Right cardiac atrium (tissue), 5 donors: ENCODE results near the gene DHX58. TPM values are rescaled to one million over a fixed set of nuclear protein-coding genes. Genes with fewer than 3 reads are reported as not detected.

Experiments
- ATAC-seq, 2 donors: fragments of 200-7000 bp; cut with Tn5 transposase; one replicate each; pipeline versions ENCODE4 v1.8.0 to v1.9.1; 2020; ENCODE audit warnings: moderate library complexity in 2 of 2, mild to moderate bottlenecking in 1 of 2
- DNase-seq, 3 donors: peaks; one replicate each; pipeline ENCODE4 v3.0.0-alpha.2; 2020
- H3K27ac ChIP-seq: one replicate; pipeline ENCODE4 v1.5.1; 2013; ENCODE audit warnings: mild to moderate bottlenecking, low read length, control low read depth, moderate library complexity
- H3K27me3 ChIP-seq: one replicate; pipeline ENCODE4 v1.6.1; 2013; ENCODE audit not compliant: control insufficient read depth, insufficient read depth
- H3K4me1 ChIP-seq: one replicate; pipeline ENCODE4 v1.6.1; 2013; ENCODE audit warnings: low read length; ENCODE audit not compliant: control insufficient read depth, insufficient read depth
- H3K4me3 ChIP-seq: one replicate; pipeline ENCODE4 v1.5.1; 2013; ENCODE audit warnings: low read length, control low read depth
- H3K9me3 ChIP-seq: one replicate; pipeline ENCODE4 v1.6.1; 2013; ENCODE audit warnings: low read length; ENCODE audit not compliant: control insufficient read depth
- WGBS: extraction: QIAGEN DNeasy Blood & Tissue Kit; methylation state at CpG from one replicate; pipeline ENCODE4 v1.1.7; 2013; 5-methylcytosine and 5-hydroxymethylcytosine counted together
- intact Hi-C, 4 donors: fragments of 100-400 bp; cut with DNase I; formaldehyde crosslinking; loops; one replicate each; pipeline versions ENCODE4 v1.11.0 to v1.14.0; 2022 to 2023
- polyA plus RNA-seq: library from polyadenylated mRNA; stranded (reverse); fragments of 200-250 nt; gene quantifications from one replicate; pipeline ENCODE4 v1.2.3, GENCODE V29; 2013
- total RNA-seq, 4 donors: library from RNA; stranded (reverse); fragmentation: NEBNext Ultra II Directional; extraction: Animal tissue kit (Norgen Biotek cat#: 25700); gene quantifications; one replicate each; pipeline ENCODE4 v1.2.1, GENCODE V29; 2021
- donor health status: healthy with polysubstance abuse.
- donor health status: DM: no; HTN: yes; CAD: no.
- donor health status: DM: no; HTN: no; CAD: no.
- donor health status: DM: no; HTN: yes; CAD: no; lungs with severe emphysema.
- donor health status: DM: yes; HTN: yes; CAD: no.

The DHX58 gene
- total and polyA plus RNA-seq, 5 donors: 5.4 to 8.0 (median 6.5) TPM

DNA sequence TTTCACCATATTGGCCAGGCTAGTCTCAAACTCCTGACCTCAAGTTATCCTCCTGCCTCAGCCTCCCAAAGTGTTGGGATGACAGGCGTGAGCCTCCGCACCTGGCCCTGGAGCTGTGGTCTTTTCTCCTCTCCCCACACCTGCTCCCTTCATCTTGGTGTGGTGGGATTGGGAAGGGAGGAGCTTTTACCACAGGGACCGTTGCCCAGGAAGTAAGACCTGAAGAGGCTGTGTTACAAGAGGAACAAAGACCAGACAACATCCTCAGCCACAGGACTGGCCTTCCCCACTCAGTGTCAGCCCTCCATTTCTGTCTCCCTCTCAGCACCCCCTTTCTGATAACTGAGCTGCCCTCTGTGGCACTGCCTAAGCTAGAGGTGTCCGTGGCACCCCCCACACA is 52.7 kb downstream of the DHX58 start:
- Histone ChIP-seq H3K27me3 (no peaks in the 10 kb centered on the region), H3K9me3 (no peaks in the 10 kb centered on the region), H3K4me1 (no peaks in the 10 kb centered on the region), H3K4me3 (no peak overlapping the region), H3K27ac (no peak overlapping the region)
- DNase-seq (no peak), ATAC-seq (no peak)
- intact Hi-C loops: loop anchor here in 1 of 4 donors (5.0 kb wide), 1 partner anchor 47 kb away; no protein-coding TSS in a partner anchor
- 72% methylated on average over 4 of the region's 4 CpGs for WGBS

DNA sequence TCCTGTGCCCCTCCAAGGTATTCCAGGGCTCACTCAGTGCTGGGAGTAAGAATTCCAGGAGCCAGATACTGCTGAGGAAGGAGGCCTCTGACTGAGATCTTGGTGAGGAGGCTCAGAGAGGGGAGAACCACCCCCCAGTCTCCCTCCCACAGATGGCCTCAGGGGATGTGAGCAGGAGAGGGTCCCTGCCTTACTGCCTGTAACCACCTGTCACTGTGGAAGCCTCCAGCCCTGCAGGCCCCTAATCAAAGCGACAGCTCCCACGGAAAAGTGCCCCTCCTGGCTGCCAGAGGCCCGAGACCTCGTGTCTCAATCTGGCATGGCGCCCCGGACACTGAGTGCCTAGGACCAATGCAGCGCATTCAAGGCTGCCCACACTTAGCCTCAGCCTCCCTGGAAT is 54.5 kb downstream of the DHX58 start:
- Histone ChIP-seq H3K4me1 (no peaks in the 10 kb centered on the region), H3K27ac (no peak overlapping the region), H3K9me3 (no peaks in the 10 kb centered on the region), H3K27me3 (no peaks in the 10 kb centered on the region), H3K4me3 (no peak overlapping the region)
- no peak for DNase-seq
- intact Hi-C loops: no loop called here
- no peak for ATAC-seq
- 58% methylated on average over 7 of the region's 7 CpGs for WGBS

DNA sequence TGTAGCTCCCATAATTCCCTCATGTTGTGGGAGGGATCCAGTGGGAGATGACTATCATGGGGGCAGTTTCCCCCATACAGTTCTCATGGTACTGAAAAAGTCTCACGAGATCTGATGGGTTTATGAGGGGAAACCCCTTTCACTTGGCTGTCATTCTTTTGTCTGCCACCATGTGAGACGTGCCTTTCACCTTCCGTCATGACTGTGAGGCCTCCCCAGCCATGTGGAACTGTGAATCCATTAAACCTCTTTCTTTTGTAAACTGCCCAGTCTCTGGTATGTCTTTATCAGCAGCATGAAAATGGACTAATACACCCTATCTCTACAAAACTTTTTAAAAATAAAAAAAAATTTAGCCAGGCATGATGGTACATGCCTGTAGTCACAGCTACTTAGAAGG is 55.9 kb downstream of the DHX58 start:
- DNase-seq (no peak), ATAC-seq (no peak)
- WGBS: 71% methylated on average over 3 of the region's 3 CpGs
- intact Hi-C loops: no loop called here
- no peak overlapping the region for H3K27ac ChIP-seq
- H3K4me3 ChIP-seq: no peak overlapping the region
- H3K4me1 ChIP-seq: no peaks in the 10 kb centered on the region
- H3K9me3 ChIP-seq: no peaks in the 10 kb centered on the region
- H3K27me3 ChIP-seq: no peaks in the 10 kb centered on the region

DNA sequence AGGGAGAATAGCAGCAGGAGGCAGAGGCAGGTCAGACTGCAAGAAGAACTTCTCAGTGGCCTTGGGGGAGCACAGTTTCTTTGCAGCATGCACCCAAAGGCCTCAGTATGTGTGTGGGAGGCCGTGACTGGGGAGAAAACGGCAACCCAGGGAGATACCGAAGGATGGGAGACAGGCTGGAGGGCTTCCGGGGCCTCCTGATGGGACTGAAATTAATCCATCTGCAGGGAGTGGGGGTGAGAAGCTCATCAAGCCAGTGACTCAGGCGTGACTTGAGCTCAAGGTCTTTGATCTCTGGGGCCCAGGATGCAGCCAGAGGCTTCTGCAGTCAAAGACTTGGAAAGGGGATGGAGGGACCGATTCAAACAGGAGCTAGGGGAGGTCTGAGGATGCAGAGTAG is 57.0 kb downstream of the DHX58 start:
- no peak overlapping the region for H3K27ac ChIP-seq
- WGBS: 39% methylated on average over 6 of the region's 6 CpGs
- intact Hi-C loops: no loop called here
- no peaks in the 10 kb centered on the region for H3K27me3 ChIP-seq
- H3K4me3 ChIP-seq: no peak overlapping the region
- ATAC-seq (no peak), DNase-seq (no peak)
- no peaks in the 10 kb centered on the region for H3K4me1 ChIP-seq
- H3K9me3 ChIP-seq: no peaks in the 10 kb centered on the region

DNA sequence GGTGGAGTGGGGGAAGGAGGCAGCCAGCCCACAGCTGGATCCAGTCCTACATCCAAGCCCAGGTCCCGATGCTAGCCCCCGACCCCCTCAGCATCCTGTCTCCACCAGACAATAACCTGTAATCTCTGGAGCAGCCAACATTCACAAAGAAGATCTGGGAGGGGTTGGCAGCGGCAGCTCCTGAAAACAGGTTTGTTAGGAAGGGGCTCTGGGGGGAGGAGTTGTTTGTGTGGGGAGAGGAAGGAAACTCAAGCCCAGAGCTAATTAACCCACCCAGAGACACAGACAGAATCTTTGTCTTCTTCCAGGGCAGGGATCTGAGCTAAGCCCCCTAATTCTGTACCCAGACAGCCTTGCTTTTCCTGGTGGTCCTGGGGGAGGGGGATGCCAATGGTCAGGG is 57.5 kb downstream of the DHX58 start:
- Histone ChIP-seq H3K4me3 (no peak overlapping the region), H3K9me3 (no peaks in the 10 kb centered on the region), H3K27ac (no peak overlapping the region), H3K4me1 (no peaks in the 10 kb centered on the region), H3K27me3 (no peaks in the 10 kb centered on the region)
- DNase-seq (no peak), ATAC-seq (no peak)
- WGBS: 25% methylated on average over 3 of the region's 3 CpGs
- intact Hi-C loops: no loop called here

DNA sequence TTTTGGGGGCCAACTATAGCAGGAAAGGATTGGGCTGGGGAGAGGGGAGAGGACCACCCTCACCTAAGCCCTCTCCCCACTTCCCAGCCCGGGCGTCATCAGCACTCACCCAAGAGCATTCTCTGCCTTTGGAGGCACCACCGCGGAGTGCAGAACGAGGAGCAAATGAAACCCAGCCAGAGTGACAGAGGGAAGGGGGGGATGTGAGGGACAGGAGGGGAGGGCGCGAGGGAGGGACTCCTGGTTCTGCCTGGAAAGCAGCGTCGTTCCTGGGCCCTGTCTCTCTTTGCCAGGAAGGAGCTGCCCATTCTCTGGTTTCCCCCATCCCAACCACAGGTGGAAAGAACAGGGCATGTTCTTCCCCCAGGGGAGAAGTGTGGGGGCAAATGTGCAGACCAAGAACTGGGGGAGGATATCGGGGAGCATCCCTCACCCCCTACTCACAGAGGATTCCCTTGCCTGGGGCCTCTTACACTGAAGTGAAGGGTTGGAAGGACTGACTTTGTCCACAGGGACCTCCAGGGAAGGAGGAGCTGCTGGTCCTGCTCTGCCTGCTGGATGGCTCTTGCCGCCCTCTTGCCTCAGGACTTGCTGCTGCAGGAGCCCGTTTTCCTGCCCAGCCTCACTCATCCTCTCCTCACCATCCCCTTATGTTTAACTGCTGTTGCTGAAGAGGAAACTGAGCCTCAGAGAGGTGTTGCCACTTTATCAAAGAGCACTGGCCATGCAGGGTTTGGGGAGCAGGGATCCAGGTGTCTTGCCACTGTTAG is 58.6 kb downstream of the DHX58 start:
- 20% methylated on average over 12 of the region's 12 CpGs for WGBS
- no peak for DNase-seq
- Histone ChIP-seq H3K4me1 (no peaks in the 10 kb centered on the region), H3K27me3 (no peaks in the 10 kb centered on the region), H3K4me3 (no peak overlapping the region), H3K9me3 (no peaks in the 10 kb centered on the region), H3K27ac (no peak overlapping the region)
- intact Hi-C loops: no loop called here
- no peak for ATAC-seq

DNA sequence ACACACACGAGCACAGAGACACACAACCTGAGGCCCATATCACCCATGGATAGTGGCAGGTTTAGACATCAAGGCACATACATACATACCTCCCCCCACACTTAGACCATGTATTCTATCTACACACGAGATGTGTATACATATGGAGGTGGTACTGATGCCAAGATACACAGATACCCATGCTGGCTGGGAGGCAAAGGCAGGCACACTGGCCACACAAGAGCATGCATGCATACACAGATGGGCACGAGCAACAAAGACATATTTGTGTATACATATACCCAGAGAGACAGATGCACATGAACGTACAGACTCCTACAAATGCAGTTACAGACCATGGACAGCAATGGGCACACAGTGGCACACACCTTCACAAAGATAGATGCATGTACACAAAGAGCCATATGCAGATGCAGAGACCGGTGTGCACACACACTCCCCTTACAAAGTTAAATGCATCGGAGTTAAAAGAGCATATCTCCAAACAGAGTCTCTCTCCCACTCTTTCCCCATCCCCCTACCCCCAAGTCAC is 60.1 kb downstream of the DHX58 start:
- no peak for DNase-seq
- Histone ChIP-seq H3K9me3 (no peaks in the 10 kb centered on the region), H3K4me3 (no peak overlapping the region), H3K4me1 (no peaks in the 10 kb centered on the region), H3K27me3 (no peaks in the 10 kb centered on the region), H3K27ac (no peak overlapping the region)
- intact Hi-C loops: no loop called here
- WGBS: 78% methylated on average over 6 of the region's 6 CpGs
- no peak for ATAC-seq

DNA sequence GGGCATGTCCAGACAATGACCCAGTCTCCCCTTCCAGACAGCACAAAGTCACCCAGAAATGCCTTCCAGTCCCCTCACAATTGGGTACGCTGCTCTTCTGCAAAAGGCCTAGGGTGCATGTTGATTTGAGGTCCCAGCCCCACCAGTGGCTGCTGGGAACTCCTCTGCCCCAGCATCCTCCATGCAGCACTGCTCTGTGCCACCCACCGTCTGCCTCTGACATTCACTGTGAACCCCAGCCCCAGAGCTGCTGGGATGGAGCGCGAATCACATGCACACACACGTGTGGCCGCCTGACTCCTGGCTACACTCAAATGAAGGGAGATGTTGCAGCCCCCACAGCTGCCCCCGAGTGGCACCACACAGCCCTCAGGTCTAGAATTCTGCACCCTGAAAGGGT is 60.9 kb downstream of the DHX58 start:
- WGBS: 89% methylated on average over 7 of the region's 7 CpGs
- no peak overlapping the region for H3K27ac ChIP-seq
- intact Hi-C loops: no loop called here
- no peaks in the 10 kb centered on the region for H3K27me3 ChIP-seq
- ATAC-seq (no peak), DNase-seq (no peak)
- no peaks in the 10 kb centered on the region for H3K4me1 ChIP-seq
- no peak overlapping the region for H3K4me3 ChIP-seq
- H3K9me3 ChIP-seq: no peaks in the 10 kb centered on the region

Other genes with a start within 250 kb of the DHX58 start
- gene KLHL11, start 247.3 kb downstream of the DHX58 start, total RNA-seq: 1 to 10 TPM; 5.1 to 6.7 (median 5.5) TPM
- 1.9 TPM for gene KLHL11, start 247.3 kb downstream of the DHX58 start, polyA plus RNA-seq
- gene ACLY, start 193.8 kb downstream of the DHX58 start, total RNA-seq: 10 to 100 TPM; 24.7 to 50.8 (median 38.4) TPM
- gene ACLY, start 193.8 kb downstream of the DHX58 start, polyA plus RNA-seq: 23.0 TPM
- gene ODAD4, start 182.1 kb downstream of the DHX58 start, total RNA-seq: 1 to 10 TPM in 2 of 4 donors, under 1 TPM in 2; 0.71 to 2.0 (median 1.2) TPM
- 0.72 TPM for gene ODAD4, start 182.1 kb downstream of the DHX58 start, polyA plus RNA-seq
- 10 to 100 TPM; 37.1 to 41.1 (median 39.2) TPM for gene CNP, start 145.9 kb downstream of the DHX58 start, total RNA-seq
- gene CNP, start 145.9 kb downstream of the DHX58 start, polyA plus RNA-seq: 32.1 TPM
- 10 to 100 TPM; 56.2 to 81.5 (median 65.3) TPM for gene DNAJC7, start 95.3 kb downstream of the DHX58 start, total RNA-seq
- gene DNAJC7, start 95.3 kb downstream of the DHX58 start, polyA plus RNA-seq: 60.7 TPM
- gene NKIRAS2, start 92.6 kb downstream of the DHX58 start, total RNA-seq: 10 to 100 TPM; 39.1 to 47.9 (median 40.4) TPM
- gene NKIRAS2, start 92.6 kb downstream of the DHX58 start, polyA plus RNA-seq: 53.9 TPM
- 1 to 10 TPM in 1 of 4 donors, under 1 TPM in 3; 0.60 to 1.2 (median 0.66) TPM for gene C17orf113, start 62.1 kb downstream of the DHX58 start, total RNA-seq
- 0.91 TPM for gene C17orf113, start 62.1 kb downstream of the DHX58 start, polyA plus RNA-seq
- under 1 TPM in 3 of 4 donors, not detected in 1; 0.29 to 0.42 (median 0.31) TPM for gene ZNF385C, start 14.2 kb downstream of the DHX58 start, total RNA-seq
- 0.32 TPM for gene ZNF385C, start 14.2 kb downstream of the DHX58 start, polyA plus RNA-seq
- 10 to 100 TPM; 15.8 to 32.4 (median 23.3) TPM for gene KAT2A, start 8.7 kb upstream of the DHX58 start, total RNA-seq
- gene KAT2A, start 8.7 kb upstream of the DHX58 start, polyA plus RNA-seq: 30.1 TPM
- under 1 TPM in 3 of 4 donors, not detected in 1; 0.20 to 0.21 (median 0.20) TPM for gene HSPB9, start 10.1 kb upstream of the DHX58 start, total RNA-seq
- gene HSPB9, start 10.1 kb upstream of the DHX58 start, polyA plus RNA-seq: 0.18 TPM
- 10 to 100 TPM; 39.9 to 58.1 (median 53.8) TPM for gene RAB5C, start 42.3 kb upstream of the DHX58 start, total RNA-seq
- gene RAB5C, start 42.3 kb upstream of the DHX58 start, polyA plus RNA-seq: 55.0 TPM
- gene KCNH4, start 68.4 kb upstream of the DHX58 start, total RNA-seq: under 1 TPM in 3 of 4 donors, not detected in 1; 0.06 to 0.28 (median 0.14) TPM
- gene KCNH4, start 68.4 kb upstream of the DHX58 start, polyA plus RNA-seq: 0.14 TPM
- gene HCRT, start 72.7 kb upstream of the DHX58 start, total RNA-seq: not detected
- gene HCRT, start 72.7 kb upstream of the DHX58 start, polyA plus RNA-seq: not detected
- 10 to 100 TPM; 11.5 to 15.4 (median 13.1) TPM for gene GHDC, start 81.8 kb upstream of the DHX58 start, total RNA-seq
- 10.5 TPM for gene GHDC, start 81.8 kb upstream of the DHX58 start, polyA plus RNA-seq
- 10 to 100 TPM; 39.4 to 46.3 (median 40.5) TPM for gene STAT5B, start 163.7 kb upstream of the DHX58 start, total RNA-seq
- 19.7 TPM for gene STAT5B, start 163.7 kb upstream of the DHX58 start, polyA plus RNA-seq
- gene STAT5A, start 175.8 kb upstream of the DHX58 start, total RNA-seq: 10 to 100 TPM; 20.8 to 30.5 (median 23.3) TPM
- 8.1 TPM for gene STAT5A, start 175.8 kb upstream of the DHX58 start, polyA plus RNA-seq